Measurements from ENCODE around the gene PCLAF.

Gene PCLAF

GRCh38 chr15:64344651-64345294 is 36.5 kb downstream of the PCLAF start:
- H3K4me3 ChIP-seq (ENCODE audit: low read depth, low read length) = no peak overlapping the region
- TF ChIP-seq CTCF (IDR thresholded peaks at IDR 0.05; ENCODE audit: low read depth, low read length) = no peak

GRCh38 chr15:64343841-64344240 is 37.4 kb downstream of the PCLAF start:
- H3K4me3 ChIP-seq (ENCODE audit: low read depth, low read length) = no peak overlapping the region
- no peak for TF ChIP-seq CTCF (IDR thresholded peaks at IDR 0.05; ENCODE audit: low read depth, low read length)

- H3K4me3 ChIP-seq (ENCODE audit: low read depth, low read length) = no peak overlapping the region
- no peak for TF ChIP-seq CTCF (IDR thresholded peaks at IDR 0.05; ENCODE audit: low read depth, low read length)
Measured at GRCh38 chr15:64343222-64343621, 38.0 kb downstream of the PCLAF start.

- no peak for TF ChIP-seq CTCF (IDR thresholded peaks at IDR 0.05; ENCODE audit: low read depth, low read length)
- no peak overlapping the region for H3K4me3 ChIP-seq (ENCODE audit: low read depth, low read length)
Measured at GRCh38 chr15:64341961-64342360, 39.3 kb downstream of the PCLAF start.

- H3K4me3 ChIP-seq (ENCODE audit: low read depth, low read length) = no peak overlapping the region
- no peak for TF ChIP-seq CTCF (IDR thresholded peaks at IDR 0.05; ENCODE audit: low read depth, low read length)
Measured at GRCh38 chr15:64340355-64340754, 40.9 kb downstream of the PCLAF start.

GRCh38 chr15:64337761-64338160 is 43.5 kb downstream of the PCLAF start:
- H3K4me3 ChIP-seq (ENCODE audit: low read depth, low read length) = no peak overlapping the region
- TF ChIP-seq CTCF (IDR thresholded peaks at IDR 0.05; ENCODE audit: low read depth, low read length) = no peak

- TF ChIP-seq CTCF (IDR thresholded peaks at IDR 0.05; ENCODE audit: low read depth, low read length) = no peak
- no peak overlapping the region for H3K4me3 ChIP-seq (ENCODE audit: low read depth, low read length)
Measured at GRCh38 chr15:64333986-64334929, 47.0 kb downstream of the PCLAF start.

Measured in WI38 (cell line).